T follicular helper cell (primary cell): Measurements from ENCODE around the gene CRB1.

Experiments used
- DNase-seq: peaks from one replicate; pipeline ENCODE4 v3.0.0-alpha.2; 2020; ENCODE audit warnings: low read depth

The CRB1 gene

DNA sequence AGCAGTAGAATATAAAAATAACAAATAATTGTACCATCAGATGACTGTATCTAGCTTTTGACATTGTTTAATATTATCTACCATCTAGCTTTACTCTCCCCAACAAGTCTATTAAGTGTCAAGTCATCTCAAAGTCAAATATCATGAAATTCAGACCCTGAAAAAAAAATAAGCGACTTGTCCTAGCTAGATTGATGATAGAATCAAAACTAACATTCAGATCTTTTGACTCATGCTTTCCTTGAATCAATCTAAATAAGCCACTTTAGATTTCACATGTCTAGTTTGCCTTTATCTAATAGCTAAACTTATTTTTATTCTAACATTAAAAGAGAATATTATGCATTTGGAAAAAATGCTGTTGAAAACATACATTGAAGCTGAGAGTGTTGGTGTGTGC lies 35.4 kb downstream of the CRB1 start:
- no peak for DNase-seq

DNA sequence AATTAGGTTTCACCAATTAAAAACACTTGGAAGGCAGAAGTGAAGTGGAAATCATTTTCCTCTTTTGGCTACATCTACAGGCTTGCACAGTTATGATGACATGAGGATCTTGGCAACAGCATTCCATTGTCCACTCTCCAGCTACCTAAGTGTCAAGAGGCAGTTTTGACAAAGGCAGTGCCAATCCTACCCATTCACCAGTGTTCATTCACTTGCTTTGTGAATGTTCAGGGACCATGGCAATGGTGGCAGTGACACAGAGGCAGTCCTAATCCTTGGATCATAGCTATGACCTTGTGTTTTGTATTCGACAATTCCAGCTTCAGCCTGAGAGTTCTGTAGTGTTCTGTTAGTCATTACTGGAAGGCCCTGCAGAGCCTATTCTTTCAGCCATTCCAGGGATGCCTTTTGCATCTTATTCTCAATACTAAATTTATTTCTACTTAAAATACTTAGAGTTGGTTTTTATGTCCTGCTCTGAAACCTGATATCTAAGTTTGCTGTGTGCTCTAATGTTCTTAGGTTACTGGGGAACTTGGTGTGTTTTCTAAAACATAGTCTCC lies 36.7 kb downstream of the CRB1 start:
- DNase-seq, result no peak

DNA sequence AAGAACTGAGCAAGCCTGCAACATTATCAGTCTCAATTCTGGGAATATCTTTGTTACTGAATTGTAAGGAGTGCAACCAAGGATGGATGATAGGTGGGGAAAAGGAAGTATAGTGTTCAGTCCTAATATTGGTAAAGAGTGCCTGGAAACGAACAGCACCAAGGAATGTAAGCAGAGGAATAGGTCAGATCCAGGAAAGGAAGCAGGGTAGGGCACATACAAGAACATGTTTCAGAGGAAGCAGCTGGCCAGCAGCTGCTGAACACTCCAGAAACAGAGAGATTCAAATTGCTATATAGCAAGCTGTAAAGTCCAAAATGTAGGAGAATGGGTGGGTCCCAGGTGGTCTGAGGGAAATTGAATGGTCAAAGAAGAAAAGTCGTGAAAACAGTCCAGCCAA lies 37.9 kb downstream of the CRB1 start:
- DNase-seq, result no peak

DNA sequence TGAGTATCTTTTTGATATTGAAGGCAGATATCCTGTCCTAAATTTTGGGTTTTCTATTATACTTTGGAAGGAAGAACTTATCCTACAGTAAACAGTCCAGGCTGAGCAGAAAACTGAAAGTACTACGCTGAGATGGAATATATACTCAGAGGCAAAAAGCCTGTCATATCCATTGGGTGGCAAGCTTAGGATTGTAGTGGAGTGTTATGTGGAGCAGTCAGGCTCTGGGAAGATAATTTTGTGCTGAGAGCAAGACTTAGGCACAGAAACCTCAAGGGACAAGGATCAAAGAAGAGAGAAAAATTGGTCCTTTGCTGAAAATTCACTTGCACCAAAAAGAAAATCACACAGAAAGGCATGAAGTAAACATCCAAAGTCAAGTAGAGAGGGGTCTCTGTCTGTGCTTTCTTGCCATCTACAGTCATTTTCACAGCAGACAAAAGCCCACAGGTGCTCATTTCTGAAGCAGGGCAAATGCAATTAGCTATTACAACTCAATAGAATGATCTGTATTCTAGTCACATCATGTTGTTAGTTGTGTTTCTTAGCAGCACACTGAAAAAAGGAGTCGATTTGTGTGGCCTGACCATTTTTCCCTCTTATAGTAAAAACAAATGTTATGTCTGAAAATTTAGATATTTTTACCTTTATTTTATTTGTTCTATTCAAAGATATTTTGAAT lies 38.5 kb downstream of the CRB1 start:
- no peak for DNase-seq

DNA sequence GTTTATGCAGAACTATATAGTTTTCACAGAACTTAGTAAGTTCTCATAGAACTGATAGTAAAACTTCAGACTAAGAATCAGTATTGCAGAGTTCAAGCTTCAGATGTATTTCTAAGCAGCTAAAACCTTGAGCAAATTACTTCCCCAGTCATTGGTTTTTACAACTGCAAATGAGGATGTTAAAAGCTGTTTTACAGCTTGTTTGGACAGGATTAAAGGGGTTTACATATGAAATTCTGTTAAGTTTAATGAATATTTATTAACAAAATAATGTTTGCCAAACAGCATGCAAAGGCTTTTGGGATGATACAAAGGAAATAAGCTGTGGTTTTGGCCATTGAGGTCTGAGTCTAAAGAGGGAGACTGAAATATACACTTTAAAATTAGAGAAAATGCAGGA lies 39.1 kb downstream of the CRB1 start:
- no peak for DNase-seq

DNA sequence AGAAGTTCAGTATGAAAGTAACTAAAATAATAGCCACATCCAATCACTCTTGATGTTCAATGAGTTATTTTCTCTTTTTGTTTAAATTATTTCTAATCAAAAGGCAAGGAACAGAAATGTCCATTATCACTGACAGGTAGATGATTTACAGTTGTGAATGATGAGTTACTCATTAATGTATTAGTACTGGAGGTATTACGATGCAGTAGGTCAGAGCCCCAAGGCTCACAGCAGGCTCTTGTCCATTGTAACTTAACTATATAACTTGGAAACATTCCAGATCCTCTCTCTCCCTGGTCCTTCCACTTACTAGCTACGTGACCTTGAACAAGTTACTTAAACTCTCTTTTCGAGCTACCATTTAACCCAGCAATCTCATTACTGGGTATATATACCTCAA lies 39.5 kb downstream of the CRB1 start:
- no peak for DNase-seq

DNA sequence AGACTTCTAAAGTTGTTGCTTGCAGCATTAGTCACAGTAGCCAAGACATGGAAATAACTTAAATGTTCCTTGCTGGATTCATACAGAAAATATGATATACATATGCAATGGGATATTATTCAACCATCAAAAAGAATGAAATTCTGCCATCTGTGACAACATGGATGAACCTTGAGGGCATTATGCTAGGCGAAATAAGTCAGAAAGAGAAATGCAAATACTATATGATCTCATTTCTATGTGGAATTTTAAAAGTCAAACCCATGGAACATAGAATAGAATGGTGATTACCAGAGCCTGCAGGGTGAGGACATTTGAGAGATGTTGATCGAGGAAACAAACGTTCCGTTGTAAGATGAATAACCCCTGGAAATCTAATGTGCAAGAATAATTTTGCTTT lies 43.0 kb downstream of the CRB1 start:
- DNase-seq, result no peak

DNA sequence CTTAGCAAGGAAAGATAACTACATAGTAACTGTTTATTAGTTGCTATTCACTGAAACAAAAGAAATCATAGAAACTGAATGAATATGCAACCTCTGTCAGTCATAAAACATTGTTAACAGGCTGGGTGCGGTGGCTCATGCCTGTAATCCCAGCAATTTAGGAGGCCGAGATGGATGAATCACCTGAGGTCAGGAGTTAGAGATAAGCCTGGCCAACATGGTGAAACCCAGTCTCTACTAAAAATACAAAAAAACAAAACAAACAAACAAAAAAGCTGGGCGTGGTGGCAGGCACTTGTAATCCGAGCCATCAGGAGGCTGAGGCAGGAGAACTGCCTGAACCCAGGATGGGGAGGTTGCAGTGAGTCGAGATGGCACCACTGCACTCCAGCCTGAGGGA lies 44.1 kb downstream of the CRB1 start:
- DNase-seq, result no peak

DNA sequence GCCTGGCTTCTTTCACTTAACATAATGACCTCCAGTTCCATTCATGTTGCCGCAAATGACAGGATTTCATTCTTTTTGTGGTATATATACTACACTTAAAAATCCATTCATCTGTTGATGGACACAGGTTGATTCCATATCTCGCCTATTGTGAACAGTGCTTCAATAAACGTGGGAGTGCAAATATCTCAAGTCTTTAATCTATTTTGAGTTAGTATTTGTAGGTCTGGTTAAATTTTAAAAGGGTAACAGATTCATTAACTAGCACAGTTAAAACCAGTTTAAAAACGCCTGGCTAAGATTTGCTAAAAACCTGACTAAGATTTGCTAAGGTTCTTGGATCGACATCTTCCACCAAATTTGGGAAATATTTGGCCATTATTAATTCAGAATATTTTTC lies 45.7 kb downstream of the CRB1 start:
- DNase-seq, result no peak

DNA sequence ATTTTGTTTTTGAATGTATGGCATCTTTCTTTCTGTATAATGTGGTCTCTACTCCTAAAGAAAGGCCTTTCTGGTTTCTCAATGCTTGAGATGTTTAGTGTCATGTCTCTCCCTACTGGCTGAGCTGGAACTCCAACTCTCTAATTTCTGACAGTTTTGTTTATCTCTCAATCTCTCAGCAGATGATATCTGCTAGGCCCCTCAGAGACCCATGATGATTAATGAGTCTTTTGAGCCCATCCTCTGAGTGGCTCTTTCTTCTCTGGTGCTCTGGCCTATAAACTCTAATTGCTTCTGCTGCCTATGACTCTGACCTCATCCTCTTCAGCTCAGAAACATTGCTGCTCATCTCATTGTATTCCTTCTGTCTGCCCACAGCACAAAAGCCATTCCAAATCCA lies 46.6 kb downstream of the CRB1 start:
- no peak for DNase-seq

DNA sequence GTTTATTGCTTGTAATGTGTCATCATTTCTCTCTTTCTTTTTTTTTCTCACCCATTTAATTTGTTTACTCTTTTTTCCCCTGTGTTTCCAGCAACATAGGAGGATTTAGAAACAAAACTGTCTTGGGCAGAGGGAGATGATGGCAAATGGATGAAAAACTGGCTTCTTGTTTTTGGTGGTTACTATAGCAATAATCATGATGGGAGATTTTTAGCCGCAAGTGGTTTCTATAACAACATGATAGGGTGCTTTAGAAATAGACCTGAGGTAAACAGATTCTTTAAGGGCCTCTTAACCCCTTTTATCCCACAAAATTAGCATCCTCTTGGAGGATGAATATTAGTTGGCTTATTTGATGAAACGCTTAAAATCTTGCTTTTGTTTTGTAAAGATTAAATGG lies 51.6 kb downstream of the CRB1 start:
- DNase-seq, result no peak

DNA sequence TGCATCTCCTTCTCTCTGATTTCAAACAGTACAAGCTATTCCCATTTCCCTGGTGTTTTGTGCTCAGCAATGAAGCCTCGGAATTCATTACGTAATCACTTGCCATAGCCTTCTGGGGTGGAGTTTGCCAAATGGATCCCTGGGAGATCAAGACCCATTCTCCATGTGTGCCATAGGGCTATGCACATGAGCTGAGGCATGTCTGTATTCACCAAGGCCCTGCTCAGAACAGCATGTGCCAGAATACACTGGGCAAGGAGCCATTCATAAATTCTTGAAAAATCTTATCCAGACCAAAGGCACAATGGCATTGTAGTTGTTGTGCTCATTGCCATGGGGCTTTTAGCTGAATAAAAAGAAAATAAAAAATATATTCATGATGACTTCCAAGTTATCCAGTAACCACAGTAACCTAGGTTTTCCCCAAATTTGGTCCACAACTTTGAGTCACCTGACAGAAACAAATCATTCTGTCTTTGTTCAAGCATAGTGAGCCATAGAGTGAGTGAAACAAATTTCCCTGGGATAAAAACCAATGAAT lies 53.0 kb downstream of the CRB1 start:
- no peak for DNase-seq

DNA sequence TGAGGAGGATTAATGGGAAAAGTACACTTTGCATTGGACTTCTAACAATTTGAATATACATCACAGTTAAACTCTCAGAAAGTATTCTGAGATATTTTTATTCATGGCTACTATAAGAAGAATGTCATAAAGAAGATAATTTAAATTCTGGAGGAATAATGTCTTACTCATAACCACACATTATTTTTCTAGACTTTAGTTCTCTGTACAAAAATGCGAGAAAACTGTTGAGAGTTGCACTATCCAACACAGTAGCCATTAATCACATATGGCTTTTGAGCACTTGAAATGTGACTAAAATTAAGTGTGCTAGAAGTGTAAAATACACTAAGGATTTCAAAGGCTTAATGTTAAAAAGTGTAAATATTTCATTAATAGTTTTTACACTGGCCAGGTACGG lies 53.8 kb downstream of the CRB1 start:
- DNase-seq, result no peak

DNA sequence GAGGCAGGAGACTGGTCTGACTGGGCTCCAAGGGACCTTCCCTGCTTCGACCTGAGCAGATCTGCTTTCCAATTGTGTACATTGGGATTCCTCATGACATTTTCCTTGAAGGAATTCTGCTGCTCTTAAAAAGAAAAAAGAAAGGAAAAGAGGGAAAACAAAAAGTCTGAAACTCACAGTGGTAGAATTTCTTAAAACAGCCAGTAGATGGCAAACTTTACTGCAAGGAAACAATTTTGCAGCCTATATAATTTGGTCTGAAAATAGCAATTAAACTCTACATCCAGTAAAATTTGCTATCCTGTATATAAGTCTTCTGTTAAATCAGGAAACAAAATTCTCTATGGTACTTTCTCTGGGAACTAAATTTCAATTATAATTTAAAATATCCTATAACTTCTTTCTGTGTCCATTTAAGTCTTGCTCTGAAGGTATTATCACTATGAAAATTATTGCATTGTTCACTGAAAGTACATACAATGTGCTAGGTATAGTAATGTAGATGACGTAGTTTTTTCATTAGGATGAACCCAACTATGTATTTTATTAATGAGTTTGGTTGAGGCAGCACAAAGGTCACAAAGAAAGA lies 59.8 kb downstream of the CRB1 start:
- no peak for DNase-seq

DNA sequence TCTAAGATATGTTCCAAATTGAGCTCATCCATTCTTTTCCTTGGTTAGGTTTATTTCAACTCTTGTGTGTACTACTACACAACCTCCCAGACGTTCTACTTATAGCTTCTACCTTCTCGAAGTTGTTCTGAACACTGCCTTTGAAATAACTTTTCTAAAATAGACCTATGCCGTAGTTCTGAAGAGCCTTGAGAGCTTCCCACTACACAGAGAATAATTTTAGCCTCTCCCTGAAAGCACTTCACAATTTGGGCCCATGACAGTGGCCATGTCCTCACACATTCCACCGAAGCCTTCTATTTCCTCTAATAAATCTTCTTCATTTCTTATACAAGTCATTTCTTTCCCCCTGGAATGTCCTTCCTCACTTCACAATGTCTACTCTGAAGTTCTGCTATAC lies 62.2 kb downstream of the CRB1 start:
- no peak for DNase-seq

DNA sequence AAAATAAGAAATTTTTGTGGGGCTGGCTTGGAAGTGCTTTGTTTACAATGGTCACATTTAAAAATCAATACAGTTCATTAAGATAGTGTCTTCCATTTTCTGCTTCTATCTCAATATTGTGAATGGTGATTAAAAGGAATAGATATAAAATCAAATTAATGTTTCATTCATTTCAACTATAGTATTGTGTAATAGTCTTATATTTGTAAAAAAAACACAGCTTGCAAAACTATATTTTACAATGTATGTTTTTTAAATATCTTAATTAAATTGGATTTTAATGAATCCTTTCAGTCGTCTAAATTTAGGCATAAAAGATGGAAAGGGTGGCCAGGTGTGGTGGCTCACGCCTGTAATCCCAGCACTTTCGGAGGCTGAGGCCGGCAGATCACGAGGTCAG lies 63.5 kb downstream of the CRB1 start:
- no peak for DNase-seq

DNA sequence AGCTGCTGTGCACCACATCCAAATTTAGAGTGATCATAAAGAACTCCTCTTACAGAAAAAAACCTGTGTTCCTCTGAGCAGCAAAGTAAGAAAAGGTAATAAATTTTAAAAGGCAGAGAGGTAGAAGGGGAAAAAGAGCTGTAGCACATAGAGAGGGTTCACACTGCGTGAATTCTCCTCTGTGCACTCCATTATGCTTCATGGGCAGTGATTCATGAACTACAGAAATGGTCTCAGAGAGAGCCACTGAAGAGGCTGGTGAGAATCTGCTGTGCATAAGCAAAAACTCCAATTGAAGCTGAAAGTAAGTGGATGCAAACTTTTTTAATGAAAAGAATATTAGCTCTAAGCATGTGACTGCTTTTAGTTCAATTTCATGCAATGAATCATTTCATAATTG lies 65.0 kb downstream of the CRB1 start:
- DNase-seq, result no peak

DNA sequence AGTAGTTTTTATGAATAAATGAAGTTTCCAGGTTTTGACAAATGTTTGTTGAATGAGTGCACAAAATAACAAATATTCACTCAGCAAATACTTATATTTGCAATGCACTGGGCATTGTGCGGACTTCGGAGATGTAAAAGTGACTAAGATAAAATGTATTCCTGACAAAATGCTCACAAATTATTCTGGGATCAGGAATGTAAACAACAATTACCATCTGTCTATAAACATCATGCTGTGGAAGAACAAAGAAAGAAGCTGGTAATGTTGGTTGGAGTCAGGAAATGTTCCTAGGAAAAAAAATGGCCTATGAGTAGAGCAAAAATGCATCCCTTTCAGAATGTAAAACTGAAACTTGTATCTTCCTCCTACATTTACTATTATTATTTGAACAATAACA lies 68.5 kb downstream of the CRB1 start:
- no peak for DNase-seq

DNA sequence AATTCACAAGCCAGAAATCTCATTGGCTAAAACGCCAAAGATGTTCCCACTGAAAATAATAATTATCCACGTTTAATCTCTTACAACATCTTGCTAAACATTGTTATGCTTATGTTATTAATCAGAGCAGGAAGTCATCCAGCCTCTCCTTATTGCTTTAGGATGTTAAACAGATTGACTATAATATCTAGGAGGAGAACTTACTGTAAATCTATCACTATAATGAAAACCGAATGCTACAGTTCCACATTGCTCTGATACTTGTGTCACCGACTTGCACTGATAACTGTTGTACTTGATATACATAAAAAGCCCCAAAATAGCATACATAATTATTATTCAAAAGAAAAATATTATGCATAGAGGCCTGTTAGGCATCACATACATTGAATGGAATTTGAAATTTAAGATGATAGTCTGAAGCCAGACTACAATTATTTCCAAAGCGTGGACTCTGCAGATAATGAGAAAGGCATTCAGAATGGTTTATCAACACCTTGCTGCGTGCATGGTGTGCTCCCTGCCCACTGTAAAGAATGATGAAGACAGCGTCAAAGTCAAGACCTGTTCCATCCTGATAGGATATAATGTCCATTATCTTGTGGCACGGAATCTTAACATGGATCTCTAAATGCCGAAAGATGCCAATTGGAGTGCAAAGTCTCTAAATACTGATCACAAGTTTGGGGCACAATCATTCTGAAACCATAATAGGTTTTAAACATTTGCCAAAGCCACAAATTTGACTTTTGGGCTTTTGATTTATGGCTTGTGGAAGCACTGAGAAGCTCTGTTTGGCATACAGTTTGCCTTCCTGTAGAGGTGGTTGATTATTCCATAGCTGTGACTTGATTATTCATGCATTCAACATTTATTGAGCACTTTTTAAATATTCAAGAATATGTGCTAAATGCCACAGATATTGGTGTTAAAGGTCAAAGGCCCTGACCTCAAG lies 71.3 kb downstream of the CRB1 start:
- DNase-seq, result no peak

DNA sequence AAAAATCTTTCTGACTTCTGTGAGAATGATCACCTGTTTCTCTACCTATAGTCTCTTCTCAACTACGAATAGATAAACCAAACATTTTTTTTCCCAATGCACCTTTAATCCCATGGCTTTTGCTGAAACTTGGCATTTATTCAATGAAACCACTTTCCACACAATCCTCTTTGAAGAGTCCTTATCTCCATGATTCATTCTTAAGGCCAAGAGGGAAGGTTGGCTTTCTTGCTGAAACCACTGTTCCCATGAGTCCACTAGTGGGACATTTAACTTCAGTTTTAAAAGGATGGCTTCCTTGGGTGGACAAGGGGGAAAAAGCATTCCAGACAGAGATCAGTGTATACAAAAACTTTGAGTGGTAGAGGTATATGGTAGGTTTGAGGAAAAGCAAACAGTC lies 73.6 kb downstream of the CRB1 start:
- DNase-seq, result no peak

DNA sequence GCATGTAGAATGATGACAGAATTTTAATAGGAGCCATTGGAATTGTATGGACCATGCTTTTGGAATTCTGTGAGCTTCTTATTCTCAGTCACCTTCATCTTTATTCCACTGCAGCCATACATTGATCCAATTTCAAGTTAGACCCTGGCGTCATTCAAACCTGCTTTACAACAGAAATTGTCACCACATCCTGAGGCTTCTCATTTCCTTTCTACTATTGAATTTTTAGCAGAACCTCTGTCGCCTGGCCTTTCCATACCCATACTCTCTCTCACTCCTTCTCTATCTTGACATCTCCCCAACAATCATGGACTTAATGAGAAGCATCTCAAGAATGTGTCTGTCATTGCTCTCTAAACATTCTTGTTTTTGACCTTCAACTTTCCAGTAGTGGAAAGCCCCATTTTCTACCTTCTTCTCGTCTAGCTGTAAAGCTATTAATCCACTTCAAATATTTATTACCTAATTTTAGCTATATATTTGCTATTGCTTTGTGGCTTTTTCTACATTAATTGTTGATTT lies 74.1 kb downstream of the CRB1 start:
- no peak for DNase-seq

DNA sequence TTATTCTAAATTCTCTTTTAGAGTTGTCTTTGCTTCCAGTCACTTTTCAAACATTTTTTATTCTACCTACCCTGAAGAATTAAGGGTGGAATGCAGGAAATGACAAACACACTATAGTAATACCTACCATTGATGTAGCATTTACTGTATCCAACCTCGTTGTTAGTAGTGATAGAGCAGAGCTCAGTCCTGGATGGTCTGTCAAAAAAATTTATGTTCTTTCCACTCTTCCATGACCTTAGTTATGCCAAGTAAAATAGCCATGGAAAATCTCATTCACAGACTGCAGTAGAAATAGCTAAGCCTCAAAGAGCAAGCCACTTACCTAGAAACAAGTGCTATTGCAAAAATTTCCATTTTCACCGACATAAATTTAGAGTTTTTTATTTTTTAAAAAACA lies 74.6 kb downstream of the CRB1 start:
- DNase-seq, result no peak
